Keratinocyte (primary cell): ENCODE measurements around the gene CLRN1. TPM values are rescaled to one million over a fixed set of nuclear protein-coding genes. Genes with fewer than 3 reads are reported as not detected.
A peak's percentile ranks its signal among the peaks of the same experiment; 100 is the strongest.

Source experiments
- DNase-seq: peaks from one replicate; pipeline ENCODE4 v3.0.0-alpha.2; 2011; ENCODE audit warnings: low read depth, missing footprints, low spot score
- FAIRE-seq: peaks from 2 replicates; lab custom pipeline; 2011; peaks lifted over from hg19 to GRCh38; lab: Jason Lieb, UNC
- H2AFZ ChIP-seq: 2 replicates; pipeline ENCODE4 v1.6.0; 2012; ENCODE audit warnings: low read length, control low read depth, inconsistent platforms; ENCODE audit not compliant: control insufficient read depth
- H3K27ac ChIP-seq: 2 replicates; pipeline ENCODE4 v1.5.1; 2011; ENCODE audit warnings: low read length; ENCODE audit not compliant: control insufficient read depth, insufficient read depth
- H3K27me3 ChIP-seq: 3 replicates; pipeline ENCODE4 v1.6.0; 2011; ENCODE audit warnings: low read length; ENCODE audit not compliant: control insufficient read depth, insufficient read depth; ENCODE audit errors: extremely low read depth
- H3K36me3 ChIP-seq, 2 experiments: 2 replicates in 1 of 2; 3 replicates in 1 of 2; pipeline ENCODE4 v1.5.1; 2011; ENCODE audit warnings: low read length in 2 of 2, mild to moderate bottlenecking in 1 of 2; ENCODE audit not compliant: control insufficient read depth in 2 of 2, insufficient read depth in 2 of 2; ENCODE audit errors: extremely low read depth in 1 of 2
- H3K4me1 ChIP-seq: 3 replicates; pipeline ENCODE4 v1.5.1; 2011; ENCODE audit warnings: low read length; ENCODE audit not compliant: control insufficient read depth, insufficient read depth; ENCODE audit errors: extremely low read depth
- H3K4me2 ChIP-seq: 3 replicates; pipeline ENCODE4 v1.6.0; 2011; ENCODE audit warnings: low read depth, low read length; ENCODE audit not compliant: control insufficient read depth, insufficient read depth; ENCODE audit errors: extremely low read depth
- H3K4me3 ChIP-seq, 3 experiments: fragments of 200-600 bp in 1 of 3; sonication (generic) in 1 of 3; 2 replicates in 2 of 3; 3 replicates in 1 of 3; pipeline ENCODE4 v1.5.1; 2011 to 2016; ENCODE audit warnings: low read length in 3 of 3, mild to moderate bottlenecking in 3 of 3, control low read depth in 2 of 3, inconsistent platforms in 1 of 3, low read depth in 1 of 3, mixed read lengths in 1 of 3, mixed run types in 1 of 3, moderate library complexity in 1 of 3; ENCODE audit not compliant: control insufficient read depth in 2 of 3, insufficient read depth in 2 of 3; ENCODE audit errors: extremely low read depth in 1 of 3
- H3K79me2 ChIP-seq: 2 replicates; pipeline ENCODE4 v1.6.0; 2012; ENCODE audit warnings: low read length; ENCODE audit not compliant: control insufficient read depth, insufficient read depth
- H3K9ac ChIP-seq: 3 replicates; pipeline ENCODE4 v1.6.0; 2011; ENCODE audit warnings: low read length; ENCODE audit not compliant: control insufficient read depth, insufficient read depth; ENCODE audit errors: extremely low read depth
- H3K9me1 ChIP-seq: 3 replicates; pipeline ENCODE4 v1.6.0; 2011; ENCODE audit warnings: low read length; ENCODE audit not compliant: control insufficient read depth, insufficient read depth; ENCODE audit errors: extremely low read depth
- H3K9me3 ChIP-seq: 2 replicates; pipeline ENCODE4 v1.5.1; 2012; ENCODE audit warnings: low read depth, low read length; ENCODE audit not compliant: control insufficient read depth
- H4K20me1 ChIP-seq: 3 replicates; pipeline ENCODE4 v1.6.0; 2011; ENCODE audit warnings: low read length; ENCODE audit not compliant: control insufficient read depth, insufficient read depth; ENCODE audit errors: extremely low read depth
- EZH2 ChIP-seq: IDR thresholded peaks from one replicate; pipeline ENCODE4 v1.6.1; 2012; ENCODE audit warnings: inconsistent platforms, mild to moderate bottlenecking, low read length, moderate library complexity
- dilution Hi-C: fragments of 300-500 bp; cut with MboI; formaldehyde crosslinking; loops from one replicate; pipeline ENCODE4 v1.7.0; 2020; ENCODE audit warnings: low sequenced_read_pairs; ENCODE audit not compliant: extremely low pct_ligation_motif_present
- polyA plus RNA-seq, 5 experiments: library from polyadenylated mRNA; depleted of rRNA in 3 of 5; stranded (reverse) in 3 of 5; stranded (forward) in 1 of 5; unstranded in 1 of 5; fragments of >200 nt; gene quantifications; 1 replicate in 1 of 5; 2 replicates in 3 of 5; 3 replicates in 1 of 5; pipeline versions ENCODE4 v1.2.1 to v1.2.3, GENCODE V29; 2011 to 2012; ENCODE audit warnings: missing spikeins in 2 of 5, low read depth in 1 of 5, low replicate concordance in 1 of 5
- TF ChIP-seq, protein P1 (sequence below), 3 experiments: IDR thresholded peaks in 1 of 3; conservative IDR thresholded peaks in 1 of 3; optimal IDR thresholded peaks in 1 of 3; 2 replicates in 2 of 3; 3 replicates in 1 of 3; pipeline versions ENCODE3 to v1.5.1; 2011; ENCODE audit warnings: low read length in 3 of 3, mild to moderate bottlenecking in 3 of 3, moderate library complexity in 2 of 3, control low read depth in 1 of 3, inconsistent platforms in 1 of 3; ENCODE audit not compliant: insufficient read depth in 2 of 3; ENCODE audit errors: extremely low read depth in 1 of 3

The CLRN1 gene
- polyA plus RNA-seq, 1 donor (not counting 4 experiments of a cell fraction or from before 2014, with no cell fraction given) = not detected

DNA sequence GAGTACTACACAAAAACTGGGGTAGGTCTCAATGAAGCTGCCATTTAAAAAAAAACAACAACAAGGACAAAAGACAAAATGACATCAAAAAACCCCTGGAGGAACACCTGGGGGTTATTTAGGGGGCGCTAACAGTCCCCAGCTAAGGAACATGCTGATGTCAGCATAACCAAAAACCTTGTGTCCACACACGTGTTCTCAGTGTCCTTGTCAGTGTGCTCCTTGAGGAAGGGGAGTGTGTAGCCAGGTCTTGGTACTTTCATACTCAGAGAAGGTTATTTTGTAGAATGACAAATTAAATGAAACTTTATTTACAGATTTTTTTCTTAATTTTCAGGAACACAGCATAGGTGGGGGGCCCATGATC lies 31.2 kb upstream of the CLRN1 start:
- dilution Hi-C loops = no loop called here
- DNase-seq = no peak
- H3K27me3 ChIP-seq = no peaks in the 10 kb centered on the region

DNA sequence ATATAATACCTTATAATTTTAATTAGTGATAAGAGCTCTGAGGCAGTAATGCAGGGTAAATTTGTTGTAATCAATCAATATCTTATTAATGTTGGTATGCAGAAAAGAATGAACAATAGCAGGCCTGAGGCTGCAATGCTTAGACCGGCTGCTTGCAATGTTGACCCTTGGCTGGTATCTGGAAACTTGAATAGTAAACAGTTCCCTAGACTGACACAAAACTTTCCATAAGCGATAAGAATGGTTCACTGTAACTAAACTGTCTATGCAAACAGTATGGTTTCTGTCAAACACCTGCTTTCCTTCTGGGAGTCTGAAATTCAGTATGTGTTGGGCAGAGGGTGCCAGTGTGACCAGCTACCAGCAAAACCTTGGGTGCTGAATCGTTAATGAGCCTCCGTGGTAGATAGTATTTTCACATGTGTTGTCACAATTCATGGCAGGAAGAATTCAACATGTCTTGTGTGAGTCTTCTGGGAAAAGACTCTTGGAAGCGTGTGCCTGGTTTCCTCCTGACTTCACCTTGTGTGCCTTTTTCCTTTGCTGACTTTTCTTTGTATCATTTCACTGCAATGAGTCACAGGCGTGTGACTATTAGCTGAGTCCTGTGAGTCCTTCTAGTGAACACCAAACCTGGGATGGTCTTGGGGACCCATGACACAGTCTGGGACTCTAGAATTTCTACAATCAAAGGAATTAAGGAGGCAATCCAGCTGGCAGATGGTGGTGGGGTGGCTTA lies 30.7 kb upstream of the CLRN1 start:
- Histone ChIP-seq H3K27ac (no peak overlapping the region), H3K36me3 (no peaks in the 10 kb centered on the region), H3K4me3 (no peak overlapping the region), H3K27me3 (peaks cover 5% of the 10 kb centered on the region), H2AFZ (no peak overlapping the region), H3K4me2 (no peak overlapping the region), H3K9me3 (no peaks in the 10 kb centered on the region), H3K9ac (no peak overlapping the region), H3K79me2 (no peaks in the 10 kb centered on the region), H4K20me1 (no peaks in the 10 kb centered on the region), H3K4me1 (no peaks in the 10 kb centered on the region), H3K9me1 (no peaks in the 10 kb centered on the region)
- dilution Hi-C loops = no loop called here
- DNase-seq (no peak), FAIRE-seq (peak; percentile 36)
- TF ChIP-seq EZH2 = no peak
- TF ChIP-seq, protein P1, sequence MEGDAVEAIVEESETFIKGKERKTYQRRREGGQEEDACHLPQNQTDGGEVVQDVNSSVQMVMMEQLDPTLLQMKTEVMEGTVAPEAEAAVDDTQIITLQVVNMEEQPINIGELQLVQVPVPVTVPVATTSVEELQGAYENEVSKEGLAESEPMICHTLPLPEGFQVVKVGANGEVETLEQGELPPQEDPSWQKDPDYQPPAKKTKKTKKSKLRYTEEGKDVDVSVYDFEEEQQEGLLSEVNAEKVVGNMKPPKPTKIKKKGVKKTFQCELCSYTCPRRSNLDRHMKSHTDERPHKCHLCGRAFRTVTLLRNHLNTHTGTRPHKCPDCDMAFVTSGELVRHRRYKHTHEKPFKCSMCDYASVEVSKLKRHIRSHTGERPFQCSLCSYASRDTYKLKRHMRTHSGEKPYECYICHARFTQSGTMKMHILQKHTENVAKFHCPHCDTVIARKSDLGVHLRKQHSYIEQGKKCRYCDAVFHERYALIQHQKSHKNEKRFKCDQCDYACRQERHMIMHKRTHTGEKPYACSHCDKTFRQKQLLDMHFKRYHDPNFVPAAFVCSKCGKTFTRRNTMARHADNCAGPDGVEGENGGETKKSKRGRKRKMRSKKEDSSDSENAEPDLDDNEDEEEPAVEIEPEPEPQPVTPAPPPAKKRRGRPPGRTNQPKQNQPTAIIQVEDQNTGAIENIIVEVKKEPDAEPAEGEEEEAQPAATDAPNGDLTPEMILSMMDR (optimal IDR thresholded peaks at IDR 0.05 in 1 of 3, IDR thresholded peaks at IDR 0.05 in 1 of 3, conservative IDR thresholded peaks at IDR 0.05 in 1 of 3; ENCODE audit: extremely low read depth in 1 of 3, insufficient read depth in 2 of 3, low read length in 3 of 3) = no peak

More for the DNA sequence above, 31.2 kb upstream of the CLRN1 start:
- Histone ChIP-seq H3K4me3 (no peak overlapping the region), H3K9me3 (no peaks in the 10 kb centered on the region), H3K27ac (no peak overlapping the region), H2AFZ (no peak overlapping the region), H3K36me3 (no peaks in the 10 kb centered on the region), H3K4me1 (no peaks in the 10 kb centered on the region), H3K4me2 (no peak overlapping the region), H4K20me1 (no peaks in the 10 kb centered on the region), H3K9me1 (no peaks in the 10 kb centered on the region), H3K79me2 (no peaks in the 10 kb centered on the region), H3K9ac (no peak overlapping the region)
- no peak for TF ChIP-seq EZH2
- TF ChIP-seq, protein P1 (optimal IDR thresholded peaks at IDR 0.05 in 1 of 3, IDR thresholded peaks at IDR 0.05 in 1 of 3, conservative IDR thresholded peaks at IDR 0.05 in 1 of 3; ENCODE audit: extremely low read depth in 1 of 3, insufficient read depth in 2 of 3, low read length in 3 of 3) = no peak
- no peak for FAIRE-seq
